Mesothelial cell of epicardium (in vitro differentiated cells): ENCODE results near the gene ACOT6. TPM values are rescaled to one million over a fixed set of nuclear protein-coding genes. Genes with fewer than 3 reads are reported as not detected.
A peak's percentile ranks its signal among the peaks of the same experiment; 100 is the strongest.
"Not testable (repeated sequence)": the region's sequence is repeated elsewhere in the genome, so short reads cannot be mapped to it uniquely, and the experiment has no call there.

Experiments used
- DNase-seq, 2 experiments: peaks; one replicate each; pipeline ENCODE4 v3.0.0; 2021; ENCODE audit warnings: low spot score in 2 of 2; ENCODE audit not compliant: unreplicated experiment in 2 of 2
- H3K27ac Mint-ChIP-seq: 2 replicates; pipeline ENCODE4 v1.8.0; 2021; ENCODE audit warnings: mixed read lengths
- H3K27me3 Mint-ChIP-seq: 2 replicates; pipeline ENCODE4 v1.8.0; 2021; ENCODE audit warnings: low read depth, mixed read lengths
- H3K36me3 Mint-ChIP-seq: 2 replicates; pipeline ENCODE4 v1.8.0; 2021; ENCODE audit warnings: mixed read lengths
- H3K4me1 Mint-ChIP-seq: 2 replicates; pipeline ENCODE4 v1.8.0; 2021; ENCODE audit warnings: mixed read lengths
- H3K4me3 Mint-ChIP-seq: 2 replicates; pipeline ENCODE4 v1.8.0; 2021; ENCODE audit warnings: mild to moderate bottlenecking, moderate library complexity, mixed read lengths
- H3K9me3 Mint-ChIP-seq: 2 replicates; pipeline ENCODE4 v1.8.0; 2021; ENCODE audit warnings: mixed read lengths
- total RNA-seq: library from RNA; stranded (reverse); gene quantifications from 3 replicates; pipeline ENCODE4 v1.2.1, GENCODE V29; 2021
- TF ChIP-seq, protein P1 (sequence below): fragments of 200-600 bp; sonication (generic); IDR thresholded peaks from one replicate; pipeline ENCODE4 v1.5.0; 2021; ENCODE audit warnings: antibody characterized with exemption; ENCODE audit not compliant: unreplicated experiment

The ACOT6 gene, protein sequence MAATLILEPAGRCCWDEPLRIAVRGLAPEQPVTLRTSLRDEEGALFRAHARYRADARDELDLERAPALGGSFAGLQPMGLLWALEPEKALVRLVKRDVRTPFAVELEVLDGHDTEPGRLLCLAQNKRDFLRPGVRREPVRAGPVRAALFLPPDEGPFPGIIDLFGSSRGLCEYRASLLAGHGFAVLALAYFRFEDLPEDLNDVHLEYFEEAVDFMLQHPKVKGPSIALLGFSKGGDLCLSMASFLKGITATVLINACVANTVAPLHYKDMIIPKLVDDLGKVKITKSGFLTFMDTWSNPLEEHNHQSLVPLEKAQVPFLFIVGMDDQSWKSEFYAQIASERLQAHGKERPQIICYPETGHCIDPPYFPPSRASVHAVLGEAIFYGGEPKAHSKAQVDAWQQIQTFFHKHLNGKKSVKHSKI
- not detected in 3 replicates for total RNA-seq

DNA sequence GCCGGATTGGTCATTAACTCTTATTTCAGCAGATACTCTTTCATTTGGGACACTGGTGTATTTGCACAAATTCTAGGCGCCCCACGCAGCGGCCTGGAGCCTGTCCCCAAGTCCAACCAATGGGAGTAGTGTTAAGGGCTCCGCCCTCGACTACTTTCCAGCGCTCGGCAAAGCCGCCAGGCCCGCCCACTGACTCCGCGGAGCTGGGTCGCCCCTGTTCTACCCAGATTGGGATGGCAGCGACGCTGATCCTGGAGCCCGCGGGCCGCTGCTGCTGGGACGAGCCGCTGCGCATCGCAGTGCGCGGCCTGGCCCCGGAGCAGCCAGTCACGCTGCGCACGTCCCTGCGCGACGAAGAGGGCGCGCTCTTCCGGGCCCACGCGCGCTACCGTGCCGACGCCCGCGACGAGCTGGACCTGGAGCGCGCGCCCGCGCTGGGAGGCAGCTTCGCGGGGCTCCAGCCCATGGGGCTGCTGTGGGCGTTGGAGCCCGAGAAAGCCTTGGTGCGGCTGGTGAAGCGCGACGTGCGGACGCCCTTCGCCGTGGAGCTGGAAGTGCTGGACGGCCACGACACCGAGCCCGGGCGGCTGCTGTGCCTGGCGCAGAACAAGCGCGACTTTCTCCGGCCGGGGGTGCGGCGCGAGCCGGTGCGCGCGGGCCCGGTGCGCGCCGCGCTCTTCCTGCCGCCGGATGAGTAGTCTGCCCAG lies at the start of gene ACOT6:
Gene ACOT6 (plus strand): TSS at position 179 of the 707 bp plus-strand sequence. CDS start 55 bp downstream, at position 234.
- H3K4me1 Mint-ChIP-seq: no peaks in the 10 kb centered on the region
- no peaks in the 10 kb centered on the region for H3K9me3 Mint-ChIP-seq
- H3K36me3 Mint-ChIP-seq: no peaks in the 10 kb centered on the region
- H3K27me3 Mint-ChIP-seq: peaks cover 4% of the 10 kb centered on the region
- peak within 1 kb of the TSS; percentile 78 for H3K4me3 Mint-ChIP-seq
- TF ChIP-seq, protein P1, sequence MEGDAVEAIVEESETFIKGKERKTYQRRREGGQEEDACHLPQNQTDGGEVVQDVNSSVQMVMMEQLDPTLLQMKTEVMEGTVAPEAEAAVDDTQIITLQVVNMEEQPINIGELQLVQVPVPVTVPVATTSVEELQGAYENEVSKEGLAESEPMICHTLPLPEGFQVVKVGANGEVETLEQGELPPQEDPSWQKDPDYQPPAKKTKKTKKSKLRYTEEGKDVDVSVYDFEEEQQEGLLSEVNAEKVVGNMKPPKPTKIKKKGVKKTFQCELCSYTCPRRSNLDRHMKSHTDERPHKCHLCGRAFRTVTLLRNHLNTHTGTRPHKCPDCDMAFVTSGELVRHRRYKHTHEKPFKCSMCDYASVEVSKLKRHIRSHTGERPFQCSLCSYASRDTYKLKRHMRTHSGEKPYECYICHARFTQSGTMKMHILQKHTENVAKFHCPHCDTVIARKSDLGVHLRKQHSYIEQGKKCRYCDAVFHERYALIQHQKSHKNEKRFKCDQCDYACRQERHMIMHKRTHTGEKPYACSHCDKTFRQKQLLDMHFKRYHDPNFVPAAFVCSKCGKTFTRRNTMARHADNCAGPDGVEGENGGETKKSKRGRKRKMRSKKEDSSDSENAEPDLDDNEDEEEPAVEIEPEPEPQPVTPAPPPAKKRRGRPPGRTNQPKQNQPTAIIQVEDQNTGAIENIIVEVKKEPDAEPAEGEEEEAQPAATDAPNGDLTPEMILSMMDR: no peak
- H3K27ac Mint-ChIP-seq: no peak within 1 kb of the TSS
- DNase-seq: peak; percentile 43 to 70

DNA sequence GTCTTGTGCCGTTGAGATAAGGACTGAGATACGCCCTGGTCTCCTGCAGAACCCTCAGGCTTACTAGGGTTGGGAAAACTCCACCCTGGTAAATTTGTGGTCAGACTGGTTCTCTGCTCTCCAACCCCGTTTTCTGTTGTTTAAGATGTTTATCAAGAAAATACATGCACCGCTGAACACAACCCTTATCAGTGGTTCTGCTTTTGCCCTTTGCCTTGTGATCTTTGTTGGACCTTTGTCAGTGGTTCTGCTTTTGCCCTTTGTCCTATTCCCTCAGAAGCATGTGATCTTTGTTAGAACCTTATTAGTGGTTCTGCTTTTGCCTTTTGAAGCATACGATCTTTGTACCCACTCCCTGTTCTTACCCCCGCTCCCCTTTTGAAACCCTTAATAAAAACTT lies 49.6 kb upstream of the ACOT6 start:
- peaks cover 23% of the 10 kb centered on the region for H3K36me3 Mint-ChIP-seq
- H3K27me3 Mint-ChIP-seq, H3K27ac Mint-ChIP-seq, H3K4me3 Mint-ChIP-seq, DNase-seq: not testable (repeated sequence)
- peaks cover 16% of the 10 kb centered on the region for H3K9me3 Mint-ChIP-seq
- H3K4me1 Mint-ChIP-seq: peaks cover 26% of the 10 kb centered on the region

DNA sequence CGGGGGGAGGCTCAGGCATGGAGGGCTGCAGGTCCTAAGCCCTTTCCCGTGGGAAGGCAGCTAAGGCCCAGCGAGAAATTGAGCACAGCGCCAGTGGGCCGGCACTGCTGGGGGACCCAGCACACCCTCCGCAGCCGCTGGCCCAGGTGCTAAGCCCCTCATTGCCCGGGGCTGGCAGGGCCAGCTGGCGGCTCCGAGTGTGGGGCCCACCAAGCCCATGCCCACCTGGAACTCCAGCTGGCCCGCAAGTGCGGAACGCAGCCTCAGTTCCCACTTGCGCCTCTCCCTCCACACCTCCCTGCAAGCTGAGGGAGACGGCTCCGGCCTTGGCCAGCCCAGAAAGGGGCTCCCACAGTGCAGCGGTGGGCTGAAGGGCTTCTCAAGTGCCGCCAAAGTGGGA lies 45.9 kb upstream of the ACOT6 start:
- not testable (repeated sequence) for H3K27me3 Mint-ChIP-seq, H3K4me3 Mint-ChIP-seq, H3K27ac Mint-ChIP-seq, DNase-seq
- H3K4me1 Mint-ChIP-seq: peaks cover 40% of the 10 kb centered on the region
- peaks cover 16% of the 10 kb centered on the region for H3K9me3 Mint-ChIP-seq
- H3K36me3 Mint-ChIP-seq: peaks cover 23% of the 10 kb centered on the region

DNA sequence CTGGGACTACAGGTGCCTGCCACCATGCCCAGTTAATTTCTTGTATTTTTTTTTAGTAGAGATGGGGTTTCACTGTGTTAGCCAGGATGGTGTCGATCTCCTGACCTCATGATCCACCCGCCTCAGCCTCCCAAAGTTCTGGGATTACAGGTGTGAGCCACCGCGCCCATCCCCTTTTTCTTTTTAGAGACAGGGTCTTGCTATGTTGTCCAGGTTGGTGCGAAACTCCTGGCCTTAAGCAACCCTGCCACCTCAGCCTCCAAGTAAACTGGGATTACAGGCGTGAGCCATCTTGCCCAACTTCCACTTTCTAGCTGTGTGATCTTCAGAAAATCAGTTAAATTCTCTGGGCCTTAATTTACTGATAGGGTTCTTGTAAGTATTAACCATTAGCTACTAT lies 45.4 kb upstream of the ACOT6 start:
- Mint-ChIP-seq H3K36me3 (peaks cover 20% of the 10 kb centered on the region), H3K9me3 (peaks cover 12% of the 10 kb centered on the region), H3K4me1 (peaks cover 40% of the 10 kb centered on the region)
- DNase-seq, H3K4me3 Mint-ChIP-seq, H3K27me3 Mint-ChIP-seq, H3K27ac Mint-ChIP-seq: not testable (repeated sequence)

DNA sequence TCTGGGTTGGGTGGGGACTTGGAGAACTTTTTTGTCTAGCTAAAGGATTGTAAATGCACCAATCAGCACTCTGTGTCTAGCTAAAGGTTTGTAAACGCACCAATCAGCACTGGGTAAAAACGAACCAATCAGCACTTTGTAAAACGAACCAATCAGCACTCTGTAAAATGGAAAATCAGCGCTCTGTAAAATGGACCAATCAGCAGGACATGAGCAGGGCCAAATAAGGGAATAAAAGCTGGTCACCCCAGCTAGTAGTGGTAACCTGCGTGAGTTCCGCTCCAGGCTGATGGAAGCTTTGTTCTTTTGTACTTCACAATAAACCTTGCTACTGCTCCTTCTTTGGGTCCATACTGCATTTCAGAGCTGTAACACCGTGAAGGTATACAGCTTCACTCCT lies 45.0 kb upstream of the ACOT6 start:
- TF ChIP-seq, protein P1: no peak
- Mint-ChIP-seq H3K36me3 (peaks cover 19% of the 10 kb centered on the region), H3K9me3 (peaks cover 8% of the 10 kb centered on the region), H3K4me1 (peaks cover 40% of the 10 kb centered on the region), H3K4me3 (peak overlapping the region; percentile 90), H3K27me3 (no peaks in the 10 kb centered on the region), H3K27ac (peak overlapping the region; percentile 92)
- no peak for DNase-seq

DNA sequence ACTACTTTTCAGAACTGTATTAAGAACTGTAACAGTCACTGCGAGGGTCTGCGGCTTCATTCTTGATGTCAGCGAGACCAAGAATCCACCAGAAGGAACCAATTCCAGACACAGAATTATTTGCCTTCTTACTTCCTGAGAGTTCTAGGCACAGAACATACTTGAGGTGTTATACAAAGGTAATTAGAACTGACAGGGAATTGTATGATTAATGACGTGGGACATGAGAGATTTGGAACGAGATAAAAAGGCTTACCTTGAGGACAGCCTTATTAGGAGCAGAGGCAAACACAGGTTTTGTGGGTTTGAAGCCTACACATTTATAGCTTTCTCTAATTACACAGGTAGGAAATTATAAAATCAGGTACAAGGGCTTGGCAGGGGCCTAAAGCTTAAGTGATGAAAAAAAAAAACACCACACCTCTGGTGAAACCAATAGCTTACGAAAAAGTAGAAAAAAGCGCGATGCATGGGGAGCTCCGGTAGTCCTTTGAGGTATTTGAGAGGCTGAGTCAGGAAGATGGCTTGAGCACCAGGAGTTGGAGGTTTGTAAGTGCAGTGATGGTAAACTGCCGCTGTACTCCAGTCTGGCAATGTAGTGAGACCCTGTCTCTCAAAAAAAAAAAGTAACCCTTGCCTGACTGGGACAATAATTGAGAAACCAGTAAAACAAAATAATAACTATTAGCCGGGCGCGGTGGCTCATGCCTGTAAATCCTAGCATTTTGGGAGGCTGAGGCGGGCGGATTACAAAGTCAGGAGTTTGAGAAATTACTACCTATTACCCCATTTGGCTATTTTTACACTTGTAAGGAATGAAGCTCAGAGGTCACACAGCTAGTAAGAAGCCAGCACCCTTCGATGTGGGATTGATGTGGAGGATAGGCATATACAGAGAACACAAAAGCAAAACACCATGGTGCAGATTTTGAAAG lies 44.1 kb upstream of the ACOT6 start:
- peaks cover 40% of the 10 kb centered on the region for H3K4me1 Mint-ChIP-seq
- peak overlapping the region; percentile 90 for H3K4me3 Mint-ChIP-seq
- H3K27ac Mint-ChIP-seq: peak overlapping the region; percentile 92
- no peak for DNase-seq
- no peaks in the 10 kb centered on the region for H3K9me3 Mint-ChIP-seq
- peaks cover 16% of the 10 kb centered on the region for H3K36me3 Mint-ChIP-seq
- H3K27me3 Mint-ChIP-seq: no peaks in the 10 kb centered on the region
- TF ChIP-seq, protein P1: no peak

DNA sequence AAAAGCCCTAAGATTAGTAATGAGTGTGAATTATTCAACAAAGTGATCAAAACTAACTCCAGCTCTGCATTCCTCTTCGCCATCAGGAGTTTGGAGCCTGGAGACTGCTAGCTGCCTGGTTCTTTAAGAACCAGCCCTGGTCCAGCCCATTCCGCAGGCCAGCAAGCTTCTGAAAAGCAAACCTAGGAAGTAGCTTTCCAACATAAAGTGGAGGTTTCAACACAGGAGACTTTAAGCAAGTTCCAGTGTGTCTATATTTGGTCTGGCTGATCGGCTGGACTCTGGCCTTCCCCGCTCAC lies 43.5 kb upstream of the ACOT6 start:
- peak overlapping the region; percentile 90 for H3K4me3 Mint-ChIP-seq
- peaks cover 19% of the 10 kb centered on the region for H3K36me3 Mint-ChIP-seq
- H3K9me3 Mint-ChIP-seq, H3K27me3 Mint-ChIP-seq, DNase-seq: not testable (repeated sequence)
- H3K4me1 Mint-ChIP-seq: peaks cover 40% of the 10 kb centered on the region
- H3K27ac Mint-ChIP-seq: peak overlapping the region; percentile 92

DNA sequence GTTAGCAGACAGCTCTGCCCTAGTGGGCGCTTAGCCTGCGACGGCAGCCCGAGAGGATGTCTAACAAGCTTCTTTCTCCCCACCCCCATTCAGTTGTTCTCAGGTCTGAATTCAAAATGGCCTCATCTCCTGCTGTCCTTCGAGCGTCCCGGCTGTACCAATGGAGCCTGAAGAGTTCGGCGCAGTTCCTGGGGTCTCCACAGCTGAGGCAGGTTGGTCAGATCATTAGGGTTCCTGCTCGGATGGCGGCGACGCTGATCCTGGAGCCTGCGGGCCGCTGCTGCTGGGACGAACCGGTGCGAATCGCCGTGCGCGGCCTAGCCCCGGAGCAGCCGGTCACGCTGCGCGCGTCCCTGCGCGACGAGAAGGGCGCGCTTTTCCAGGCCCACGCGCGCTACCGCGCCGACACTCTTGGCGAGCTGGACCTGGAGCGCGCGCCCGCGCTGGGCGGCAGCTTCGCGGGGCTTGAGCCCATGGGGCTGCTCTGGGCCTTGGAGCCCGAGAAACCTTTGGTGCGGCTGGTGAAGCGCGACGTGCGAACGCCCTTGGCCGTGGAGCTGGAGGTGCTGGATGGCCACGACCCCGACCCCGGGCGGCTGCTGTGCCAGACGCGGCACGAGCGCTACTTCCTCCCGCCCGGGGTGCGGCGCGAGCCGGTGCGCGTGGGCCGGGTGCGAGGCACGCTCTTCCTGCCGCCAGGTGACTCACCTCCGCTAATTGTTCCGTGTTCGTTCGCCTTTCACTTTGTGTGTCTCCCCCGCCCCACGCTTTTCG lies 42.9 kb upstream of the ACOT6 start, which contains the start of gene ACOT2:
Gene ACOT2 (plus strand): TSS at position 29 of the 774 bp plus-strand sequence. CDS start 28 bp downstream, at position 57.
- peak; percentile 47 to 77 for DNase-seq
- H3K9me3 Mint-ChIP-seq, H3K27me3 Mint-ChIP-seq: not testable (repeated sequence)
- peak within 1 kb of the TSS; percentile 90 for H3K4me3 Mint-ChIP-seq
- H3K36me3 Mint-ChIP-seq: peaks cover 22% of the 10 kb centered on the region
- peaks cover 40% of the 10 kb centered on the region for H3K4me1 Mint-ChIP-seq
- H3K27ac Mint-ChIP-seq: peak within 1 kb of the TSS; percentile 92

DNA sequence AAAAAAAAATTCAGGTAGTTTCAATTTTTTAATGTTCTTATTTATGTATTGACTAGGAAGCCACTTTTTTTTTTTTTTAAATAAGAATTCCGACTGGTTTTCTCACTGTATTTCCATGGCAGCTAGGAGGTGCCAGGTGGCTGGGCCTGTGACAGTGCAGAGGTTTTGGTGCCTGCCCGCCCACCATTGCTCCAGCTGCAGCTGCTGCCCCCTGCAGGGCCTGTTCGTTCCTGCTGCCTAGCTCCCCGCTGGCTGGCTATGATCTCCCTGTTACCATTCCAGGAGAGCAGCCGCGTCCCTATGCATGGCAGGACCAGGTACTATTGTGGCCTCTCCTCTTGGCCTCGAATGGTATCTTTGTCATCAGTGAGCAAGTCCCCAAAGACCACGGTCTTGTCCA lies 41.4 kb upstream of the ACOT6 start:
- peak in 1 of 2 experiments; percentile 63 for DNase-seq
- Mint-ChIP-seq H3K4me3 (peak overlapping the region; percentile 17), H3K4me1 (peaks cover 28% of the 10 kb centered on the region), H3K36me3 (peaks cover 16% of the 10 kb centered on the region)
- not testable (repeated sequence) for H3K27ac Mint-ChIP-seq, H3K27me3 Mint-ChIP-seq, H3K9me3 Mint-ChIP-seq
